Measurements from ENCODE around the gene ANXA6. TPM values are rescaled to one million over a fixed set of nuclear protein-coding genes. Genes with fewer than 3 reads are reported as not detected.

The ANXA6 gene
- polyA plus RNA-seq, 3 donors = 60.6 to 124 (median 93.5) TPM

DNA sequence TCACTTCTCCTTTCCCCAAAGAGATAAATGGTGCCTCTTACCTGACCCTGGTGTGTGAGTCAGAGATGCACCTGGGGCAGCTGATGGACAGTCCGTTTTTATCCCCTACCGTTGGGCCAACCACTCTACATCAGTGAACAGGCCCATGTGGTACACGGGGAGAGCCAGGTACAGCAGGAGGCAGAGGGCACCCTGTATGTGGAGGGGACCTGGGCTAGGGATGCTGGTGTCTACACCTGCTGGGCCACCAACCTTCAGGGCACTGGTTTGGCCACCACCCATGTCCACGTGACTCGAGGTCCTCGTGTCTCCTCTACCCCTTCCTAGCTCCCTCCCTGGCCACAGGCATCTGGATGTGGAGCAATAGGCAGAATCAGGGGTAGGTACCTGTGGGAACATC is 22.7 kb upstream of the ANXA6 start:
- no CpG with 5 or more reads among the region's 6 CpGs for WGBS (ENCODE audit: insufficient coverage)

DNA sequence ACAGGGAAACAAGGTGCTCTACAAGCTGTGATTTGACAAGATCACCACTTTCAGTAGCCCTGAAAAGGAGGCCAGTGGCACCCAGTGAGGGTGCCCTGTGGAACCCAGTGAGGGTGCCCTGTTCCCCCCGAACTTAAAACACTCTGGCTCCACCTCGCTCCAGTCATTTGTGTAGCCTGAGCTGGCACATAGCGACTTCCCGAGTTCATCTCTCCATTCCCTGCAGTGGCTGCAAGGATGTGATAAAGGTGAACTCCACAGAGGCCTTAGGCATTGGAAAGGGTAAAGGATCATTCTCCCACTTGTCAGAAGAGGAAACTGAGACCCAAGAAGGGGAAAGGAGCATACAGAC is 21.9 kb upstream of the ANXA6 start:
- peaks cover 0 to under 1% of the 10 kb centered on the region in 2 donors for H3K4me1 ChIP-seq (ENCODE audit: control insufficient read depth in 1 of 2, insufficient read depth in 2 of 2, low read length in 2 of 2)
- no peak overlapping the region for H3K9ac ChIP-seq (ENCODE audit: insufficient read depth, low read length, poor library complexity, severe bottlenecking)
- peaks cover 62% of the 10 kb centered on the region for H4K20me1 ChIP-seq (ENCODE audit: insufficient read depth, low read length)
- H3K36me3 ChIP-seq (replicated peaks in 1 of 2; ENCODE audit: control insufficient read depth in 1 of 2, insufficient read depth in 2 of 2, low read length in 2 of 2) = peaks cover 59 to 75% of the 10 kb centered on the region in 2 donors
- Mint-ChIP-seq H3K9me3 (no peaks in the 10 kb centered on the region), H3K4me1 (peaks cover 9% of the 10 kb centered on the region), H3K27ac (peak overlapping the region in 1 of 7 donors; percentile 55), H3K4me3 (no peak overlapping the region), H3K27me3 (ENCODE audit: low read depth in 3 of 3) (peaks cover 0 to 2% (median 0%) of the 10 kb centered on the region in 3 donors), H3K36me3 (peaks cover 75 to 86% of the 10 kb centered on the region in 2 donors)
- H3K4me3 ChIP-seq (replicated peaks in 1 of 3; ENCODE audit: low read depth in 2 of 3, low read length in 3 of 3) = no peak overlapping the region
- WGBS (ENCODE audit: insufficient coverage) = 100% methylated on average over 1 of the region's 4 CpGs
- no peak overlapping the region for H3K4me2 ChIP-seq (replicated peaks; ENCODE audit: extremely low read depth, low read length, poor library complexity, severe bottlenecking)
- no peak overlapping the region for H2AFZ ChIP-seq (ENCODE audit: insufficient read depth, low read depth, low read length, poor library complexity, severe bottlenecking)
- intact Hi-C loops (cut with micrococcal nuclease) = loop anchor here in 1 of 2 donors (10.0 kb wide), 1 partner anchor 55 kb away; no protein-coding TSS in a partner anchor
- no peaks in the 10 kb centered on the region for H3K27me3 ChIP-seq (ENCODE audit: control insufficient read depth in 2 of 2, insufficient read depth in 2 of 2, low read length in 2 of 2)
- no peaks in the 10 kb centered on the region for H3K79me2 ChIP-seq (ENCODE audit: insufficient read depth, low read length)
- H3K27ac ChIP-seq (ENCODE audit: low read depth in 1 of 2, low read length in 2 of 2) = no peak overlapping the region
- no peaks in the 10 kb centered on the region for H3K9me3 ChIP-seq (replicated peaks in 1 of 2; ENCODE audit: control insufficient read depth in 1 of 2, insufficient read depth in 1 of 2, low read length in 2 of 2)
- DNase-seq = no peak
- no peak for TF ChIP-seq CTCF (IDR thresholded peaks at IDR 0.05)

More for the DNA sequence above, 22.7 kb upstream of the ANXA6 start:
- intact Hi-C loops (cut with micrococcal nuclease) = no loop called here
- Histone ChIP-seq H3K4me2 (replicated peaks; ENCODE audit: extremely low read depth, low read length, poor library complexity, severe bottlenecking) (no peak overlapping the region), H3K36me3 (replicated peaks in 1 of 2; ENCODE audit: control insufficient read depth in 1 of 2, insufficient read depth in 2 of 2, low read length in 2 of 2) (peaks cover 67 to 84% of the 10 kb centered on the region in 2 donors), H3K27ac (ENCODE audit: low read depth in 1 of 2, low read length in 2 of 2) (no peak overlapping the region), H2AFZ (ENCODE audit: insufficient read depth, low read depth, low read length, poor library complexity, severe bottlenecking) (no peak overlapping the region), H3K79me2 (ENCODE audit: insufficient read depth, low read length) (no peaks in the 10 kb centered on the region), H3K9ac (ENCODE audit: insufficient read depth, low read length, poor library complexity, severe bottlenecking) (no peak overlapping the region), H3K4me3 (replicated peaks in 1 of 3; ENCODE audit: low read depth in 2 of 3, low read length in 3 of 3) (no peak overlapping the region), H4K20me1 (ENCODE audit: insufficient read depth, low read length) (peaks cover 69% of the 10 kb centered on the region), H3K4me1 (ENCODE audit: control insufficient read depth in 1 of 2, insufficient read depth in 2 of 2, low read length in 2 of 2) (no peaks in the 10 kb centered on the region), H3K27me3 (ENCODE audit: control insufficient read depth in 2 of 2, insufficient read depth in 2 of 2, low read length in 2 of 2) (no peaks in the 10 kb centered on the region), H3K9me3 (replicated peaks in 1 of 2; ENCODE audit: control insufficient read depth in 1 of 2, insufficient read depth in 1 of 2, low read length in 2 of 2) (no peaks in the 10 kb centered on the region)
- H3K4me3 Mint-ChIP-seq = no peak overlapping the region
- no peaks in the 10 kb centered on the region for H3K9me3 Mint-ChIP-seq
- peaks cover 73 to 87% of the 10 kb centered on the region in 2 donors for H3K36me3 Mint-ChIP-seq
- H3K27ac Mint-ChIP-seq = no peak overlapping the region
- DNase-seq = no peak
- H3K27me3 Mint-ChIP-seq (ENCODE audit: low read depth in 3 of 3) = peaks cover 0 to 2% (median 0%) of the 10 kb centered on the region in 3 donors
- TF ChIP-seq CTCF (IDR thresholded peaks at IDR 0.05) = no peak
- peaks cover 8% of the 10 kb centered on the region for H3K4me1 Mint-ChIP-seq

Data from CD14-positive monocyte (primary cell).